ENCODE results near the gene ZNF101. TPM values are rescaled to one million over a fixed set of nuclear protein-coding genes. Genes with fewer than 3 reads are reported as not detected.
"Not testable (repeated sequence)": the region's sequence is repeated elsewhere in the genome, so short reads cannot be mapped to it uniquely, and the experiment has no call there.

The ZNF101 gene
- total RNA-seq, 1 donor from 2014 or later, result 9.3 TPM

DNA sequence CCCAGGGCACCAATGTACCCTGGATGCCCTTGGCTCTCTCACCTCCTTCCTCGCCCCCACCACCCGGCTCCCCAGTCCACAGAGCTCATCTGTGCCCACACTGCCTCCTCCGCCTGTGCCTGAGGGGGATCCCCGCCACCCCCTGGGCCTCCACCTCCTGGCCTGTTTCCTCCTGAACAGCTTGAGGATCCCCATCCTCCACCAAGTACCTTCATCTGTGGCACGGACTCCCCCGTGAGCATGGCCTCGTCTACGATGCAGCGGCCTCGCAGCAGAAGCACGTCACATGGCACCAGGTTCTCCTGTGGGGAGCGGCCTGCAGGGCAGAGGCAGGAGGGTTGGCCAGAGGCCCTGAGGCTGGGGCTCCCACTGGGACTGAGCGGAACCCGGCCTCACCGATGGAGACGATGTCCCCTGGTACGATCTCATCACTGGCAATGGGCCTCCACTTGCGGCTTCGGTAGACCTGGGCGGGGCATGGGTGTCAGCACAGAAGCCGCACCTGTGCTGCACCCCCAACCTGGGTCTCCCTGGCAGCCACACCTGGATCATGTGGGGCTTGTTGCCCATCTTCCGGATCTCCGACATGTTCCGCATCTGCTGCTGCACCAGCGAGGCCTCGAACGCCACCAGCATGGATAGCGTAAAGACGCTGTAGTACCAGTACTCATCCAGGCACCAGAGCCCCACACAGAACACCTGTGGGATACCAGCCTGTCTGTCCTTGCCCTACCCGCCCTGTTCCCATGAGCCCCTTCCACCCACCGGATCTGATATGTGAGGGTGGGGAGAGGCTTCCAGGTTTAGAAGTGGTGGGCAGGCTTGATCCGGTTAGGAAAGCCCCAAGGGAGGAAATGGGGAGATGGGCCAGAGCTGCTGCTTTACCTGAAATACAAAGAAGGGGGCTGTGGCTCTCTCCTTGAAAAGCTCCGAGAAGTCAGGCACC, 11.9 kb upstream of the ZNF101 start:
- intact Hi-C loops (cut with DNase I), result no loop called here
- no peak for ATAC-seq
- DNase-seq (ENCODE audit: low spot score), result no peak

DNA sequence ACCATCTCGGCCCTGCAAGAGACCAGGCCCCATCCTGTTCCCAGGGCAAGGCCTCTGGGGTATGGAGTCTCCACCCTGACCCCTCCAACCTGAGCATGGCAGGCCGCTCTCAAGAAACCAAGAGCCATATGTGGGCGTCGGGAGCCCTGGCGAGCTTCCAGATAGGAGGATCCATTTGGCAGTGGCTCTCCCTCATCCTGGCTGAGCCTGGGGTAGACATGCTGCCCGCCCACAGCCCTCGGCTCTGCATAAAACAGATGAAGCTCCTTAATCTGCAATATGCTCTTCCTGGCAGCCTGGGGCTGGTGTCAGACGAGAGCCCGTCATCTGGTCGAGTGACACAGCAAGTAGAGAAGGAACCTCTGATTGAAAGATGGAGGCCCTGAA, 11.2 kb upstream of the ZNF101 start:
- DNase-seq (ENCODE audit: low spot score) (no peak), ATAC-seq (no peak)
- intact Hi-C loops (cut with DNase I), result no loop called here

DNA sequence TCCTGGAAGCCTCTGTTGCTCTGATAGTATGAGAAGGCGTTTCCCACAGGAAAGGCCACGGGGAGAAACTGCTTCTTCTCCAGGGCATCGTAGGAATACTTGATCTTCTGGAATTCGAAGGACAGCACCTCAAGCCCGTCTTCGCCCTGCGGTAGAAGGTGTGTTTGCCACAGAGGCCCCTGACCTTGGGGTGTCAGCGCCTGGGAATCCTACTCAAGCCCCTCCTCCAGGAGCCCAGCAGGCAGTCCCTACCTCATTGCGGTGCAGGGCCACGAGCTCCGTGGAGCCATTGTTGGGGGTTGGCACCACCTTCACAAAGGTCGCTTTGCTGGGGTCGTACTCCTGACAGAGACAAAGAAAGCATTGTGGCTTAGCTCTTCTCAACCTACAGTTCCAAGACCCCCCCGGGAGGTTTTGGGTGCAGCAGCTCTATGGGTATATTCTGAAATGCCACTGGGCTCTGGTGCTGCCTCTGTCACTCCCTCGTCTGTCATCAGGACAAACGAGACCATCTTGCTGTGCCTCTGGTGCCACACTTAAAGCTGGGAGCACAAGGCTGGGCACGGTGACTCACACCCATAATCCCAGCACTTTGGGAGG, 8.9 kb upstream of the ZNF101 start:
- DNase-seq (ENCODE audit: low spot score) (no peak), ATAC-seq (no peak)
- intact Hi-C loops (cut with DNase I), result no loop called here

DNA sequence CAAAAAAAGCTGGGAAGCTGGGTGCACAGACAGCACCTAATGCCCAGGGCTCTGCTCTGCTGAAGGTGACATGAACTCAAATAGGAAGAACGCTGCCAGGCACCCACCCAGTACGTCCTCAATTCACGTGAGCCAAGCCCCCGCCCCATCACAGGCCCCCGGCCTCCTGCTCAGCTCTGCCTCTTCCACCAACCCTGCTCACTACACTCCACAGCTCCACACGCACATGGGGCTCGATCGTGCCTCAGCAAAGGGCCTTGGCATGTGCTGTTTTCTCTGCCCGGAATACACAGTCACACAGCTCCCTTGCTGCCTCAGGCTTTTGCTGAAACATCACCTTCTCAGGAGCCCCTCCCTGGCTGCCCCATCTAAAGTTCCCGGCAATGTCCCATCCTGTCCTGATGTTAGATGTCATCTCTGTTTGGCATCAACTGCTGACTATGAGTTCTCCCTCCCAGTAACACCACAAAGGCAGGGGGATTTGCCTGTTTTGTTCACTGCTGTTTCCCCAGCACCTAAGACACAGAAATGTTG, 7.4 kb upstream of the ZNF101 start:
- DNase-seq (ENCODE audit: low spot score), result no peak
- ATAC-seq, result no peak
- intact Hi-C loops (cut with DNase I), result no loop called here

DNA sequence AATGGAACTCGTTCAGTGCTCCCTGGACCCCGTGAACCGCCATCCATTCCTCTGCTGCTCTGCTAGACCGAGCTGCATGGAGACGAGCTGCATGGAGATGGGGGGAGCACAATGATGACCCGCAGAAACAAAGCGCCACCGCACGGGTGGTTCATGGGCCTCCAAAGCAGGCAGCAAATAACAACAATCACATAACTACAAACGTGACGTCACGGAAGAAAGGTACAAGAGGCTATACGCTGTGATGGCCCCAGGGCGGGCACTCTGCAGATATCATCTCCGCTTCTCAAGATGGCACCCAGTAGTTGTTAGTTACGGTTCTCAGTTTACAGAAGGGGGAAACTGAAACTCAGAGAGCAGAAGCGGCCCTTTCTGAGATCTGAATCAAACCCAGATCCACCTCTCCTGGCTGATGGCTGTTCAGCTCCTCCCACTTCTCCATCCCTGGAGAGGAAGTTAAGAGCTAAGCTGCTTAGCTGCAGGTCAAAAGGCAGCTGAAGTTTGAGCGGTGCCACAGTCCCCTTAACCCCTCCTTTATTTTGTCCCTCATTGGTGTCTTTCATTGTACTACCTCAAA, 6.9 kb upstream of the ZNF101 start:
- DNase-seq (ENCODE audit: low spot score) (no peak), ATAC-seq (no peak)
- intact Hi-C loops (cut with DNase I), result no loop called here

DNA sequence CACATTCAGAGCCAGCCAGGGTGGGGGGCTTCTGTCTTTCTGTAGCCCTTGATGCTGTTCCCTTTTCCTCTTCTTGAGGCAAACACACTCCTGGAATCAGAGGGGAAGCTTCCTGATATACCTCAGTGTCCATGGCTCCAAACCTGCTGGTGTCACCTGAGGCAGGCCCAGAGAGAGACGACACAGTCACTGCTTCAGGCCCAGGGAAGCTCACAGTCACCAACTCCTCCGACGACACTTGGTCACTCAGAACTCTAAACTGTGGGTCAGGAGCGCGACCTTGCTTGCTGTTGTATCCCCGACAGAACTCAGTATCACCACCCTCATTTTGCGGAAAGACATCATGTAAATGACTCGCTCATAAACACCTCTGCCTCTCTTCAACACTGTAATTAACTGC, 6.3 kb upstream of the ZNF101 start:
- ATAC-seq (no peak), DNase-seq (ENCODE audit: low spot score) (no peak)
- intact Hi-C loops (cut with DNase I), result no loop called here

DNA sequence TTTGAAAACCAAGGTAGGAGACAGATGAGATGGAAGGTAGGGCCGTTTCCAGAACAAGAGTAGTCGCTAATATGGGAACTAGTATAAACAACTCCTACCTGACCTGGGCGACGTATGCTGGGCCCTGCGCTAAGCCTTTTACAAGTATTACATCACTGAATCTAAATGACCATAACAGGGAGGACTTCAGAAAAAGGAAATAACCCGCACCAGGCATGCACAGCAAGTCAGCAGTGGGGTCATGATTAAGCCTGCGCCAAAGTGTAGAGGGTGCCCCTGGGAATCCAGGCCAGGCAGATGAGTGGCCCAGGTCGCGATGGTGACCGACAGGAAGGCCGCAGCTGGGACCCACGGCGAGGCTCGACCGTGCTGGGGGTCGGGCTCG, 5.8 kb upstream of the ZNF101 start:
- DNase-seq (ENCODE audit: low spot score) (no peak), ATAC-seq (no peak)
- intact Hi-C loops (cut with DNase I), result no loop called here

DNA sequence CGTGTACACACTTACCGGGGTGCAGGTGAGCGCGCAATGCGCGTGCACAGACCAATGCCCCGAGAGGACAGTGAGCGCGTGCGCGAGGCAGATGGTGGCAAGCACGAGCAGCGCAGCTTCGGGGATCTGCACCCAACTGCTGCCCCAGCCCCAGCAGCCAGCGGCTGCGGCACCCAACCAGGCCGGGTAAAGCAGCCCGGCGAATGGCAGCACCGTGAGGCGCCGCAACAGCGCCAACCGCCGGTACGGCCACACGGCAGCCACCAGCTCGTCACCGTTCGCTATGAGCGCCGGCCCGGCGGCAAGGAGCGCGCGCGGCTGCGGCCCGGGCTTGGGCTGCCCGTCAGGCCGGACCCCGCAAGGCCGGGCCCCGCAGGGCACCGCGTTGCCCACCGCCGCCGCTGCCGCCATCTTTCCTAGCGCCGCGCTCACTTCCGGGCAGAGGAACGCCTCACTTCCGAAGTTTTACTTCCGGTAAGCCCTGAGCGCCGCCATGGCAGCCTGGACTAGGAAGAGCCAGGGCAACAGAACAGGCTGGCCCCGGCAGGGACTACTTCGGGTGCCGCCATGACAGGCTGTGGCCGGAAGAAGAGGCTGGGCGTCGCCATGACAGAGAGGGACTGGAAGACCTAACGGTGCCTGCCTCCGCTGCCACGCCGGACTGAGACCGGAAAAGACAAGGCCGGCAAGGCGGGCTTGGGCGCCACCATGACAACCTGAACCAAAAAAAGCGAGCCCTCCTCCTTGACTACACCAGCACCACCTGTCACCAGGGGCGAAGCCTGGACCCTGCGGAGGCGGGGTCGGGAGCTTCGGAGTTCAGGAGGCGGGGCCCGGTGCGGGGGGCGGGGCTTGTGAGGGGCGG, 5.2 kb upstream of the ZNF101 start, which contains the start of gene ATP13A1:
ATP13A1 (minus strand) TSS at position 421 of the 865 bp plus-strand sequence; CDS start at position 411, 10 bp downstream.
- intact Hi-C loops (cut with DNase I), result no loop called here
- peak; percentile 96 for DNase-seq (ENCODE audit: low spot score)

DNA sequence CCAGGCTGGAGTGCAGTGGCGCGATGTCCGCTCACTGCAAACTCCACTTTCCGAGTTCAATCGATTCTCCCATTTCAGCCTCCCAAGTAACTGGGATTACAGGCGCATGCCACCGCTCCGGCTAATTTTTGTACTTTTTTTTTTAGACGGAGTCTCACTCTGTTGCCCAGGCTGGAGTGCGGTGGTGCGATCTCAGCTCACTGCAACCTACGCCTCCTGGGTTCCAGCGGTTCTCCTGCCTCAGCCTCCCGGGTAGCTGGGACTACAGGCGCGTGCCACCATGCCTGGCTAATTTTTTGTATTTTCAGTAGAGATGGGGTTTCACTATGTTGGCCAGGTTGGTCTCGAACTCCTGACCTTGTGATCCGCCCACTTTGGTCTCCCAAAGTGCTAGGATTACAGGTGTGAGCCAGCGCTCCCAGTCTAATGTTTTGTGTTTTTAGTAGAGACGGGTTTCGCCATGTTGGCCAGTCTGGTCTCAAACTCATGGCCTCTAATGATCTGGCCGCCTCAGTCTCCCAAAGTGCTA, 3.2 kb upstream of the ZNF101 start:
- ATAC-seq; DNase-seq (ENCODE audit: low spot score); intact Hi-C loops (cut with DNase I): not testable (repeated sequence)

More for the DNA sequence above, 5.2 kb upstream of the ZNF101 start, which contains the start of gene ATP13A1:
- peak; percentile 98 for ATAC-seq

DNA sequence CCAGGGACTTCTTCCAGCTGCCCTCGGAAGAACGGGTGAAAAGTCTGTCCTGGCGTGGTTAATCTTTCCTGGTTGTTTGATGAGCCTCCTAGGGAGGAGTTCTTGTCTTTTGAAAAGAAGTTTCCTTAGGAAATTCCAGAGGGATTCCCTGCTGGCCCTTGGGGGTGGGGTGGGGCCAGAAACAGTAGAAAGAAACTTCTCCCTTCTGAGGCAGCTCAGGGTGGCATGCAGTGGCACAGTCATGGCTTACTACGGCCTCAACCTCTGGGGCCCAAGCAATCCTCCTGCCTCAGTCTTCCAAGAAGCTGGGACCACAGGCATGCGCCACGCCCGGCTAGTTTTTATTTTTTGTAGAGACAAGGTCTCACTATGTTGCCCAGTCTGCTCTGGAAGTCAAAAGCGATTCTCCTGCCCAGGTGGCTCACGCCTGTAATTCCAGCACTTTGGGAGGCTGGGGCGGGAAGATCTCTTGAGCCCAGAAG, 1.5 kb downstream of the ZNF101 start:
- no peak for DNase-seq (ENCODE audit: low spot score)
- intact Hi-C loops (cut with DNase I), result no loop called here
- no peak for ATAC-seq

DNA sequence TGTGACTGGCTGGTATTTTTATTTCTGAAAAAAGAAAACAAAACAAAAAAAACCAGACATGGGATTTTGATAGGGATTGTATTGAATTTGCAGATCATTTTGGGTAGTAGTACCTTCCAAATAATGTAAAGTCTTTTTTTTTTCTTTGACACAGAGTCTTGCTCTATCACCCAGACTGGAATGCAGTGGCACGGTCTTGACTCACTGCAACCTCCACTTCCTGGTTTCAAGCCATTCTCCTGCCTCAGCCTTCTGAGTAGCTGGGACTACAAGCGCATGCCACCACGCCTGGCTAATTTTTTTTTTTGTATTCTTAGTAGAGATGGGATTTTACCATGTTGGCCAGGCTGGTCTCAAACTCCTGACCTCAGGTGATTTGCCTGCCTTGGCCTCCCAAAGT, 4.2 kb downstream of the ZNF101 start:
- intact Hi-C loops (cut with DNase I), result no loop called here
- ATAC-seq (no peak), DNase-seq (ENCODE audit: low spot score) (no peak)

DNA sequence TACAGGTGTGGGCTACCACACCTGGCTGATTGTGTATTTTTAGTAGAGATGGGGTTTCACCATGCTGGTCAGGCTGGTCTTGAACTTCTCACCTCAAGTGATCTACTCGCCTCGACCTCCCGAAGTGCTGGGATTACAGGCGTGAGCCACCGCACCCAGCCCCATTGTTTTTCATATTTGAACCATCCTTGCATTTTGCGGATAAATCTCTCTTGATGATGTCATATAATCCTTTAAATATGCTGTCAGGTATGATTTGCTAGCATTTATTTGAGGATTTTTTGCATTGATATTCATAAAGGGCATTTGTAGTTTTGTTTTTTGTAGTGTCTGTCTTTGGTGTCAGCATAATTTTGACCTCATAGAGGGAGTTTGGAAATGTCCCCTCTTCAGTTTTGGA, 5.7 kb downstream of the ZNF101 start:
- intact Hi-C loops (cut with DNase I), result no loop called here
- ATAC-seq (no peak), DNase-seq (ENCODE audit: low spot score) (no peak)

DNA sequence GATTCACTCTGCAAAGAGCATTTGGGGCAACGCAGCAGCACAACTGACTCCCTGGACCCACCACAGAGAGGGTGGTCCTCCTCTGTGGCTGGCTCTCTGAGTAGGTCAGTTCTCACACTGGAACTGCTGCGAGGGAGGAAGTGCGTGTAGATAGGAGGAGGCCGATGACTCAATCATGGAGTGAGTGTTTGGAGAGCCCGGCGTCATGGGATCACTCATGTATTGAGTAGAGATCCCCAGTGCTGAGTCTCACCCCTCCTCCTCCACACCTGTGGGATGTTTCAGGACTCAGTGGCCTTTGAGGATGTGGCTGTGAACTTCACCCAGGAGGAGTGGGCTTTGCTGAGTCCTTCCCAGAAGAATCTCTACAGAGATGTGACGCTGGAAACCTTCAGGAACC, 8.9 kb downstream of the ZNF101 start:
- ATAC-seq, result no peak
- intact Hi-C loops (cut with DNase I), result no loop called here
- DNase-seq (ENCODE audit: low spot score), result no peak

DNA sequence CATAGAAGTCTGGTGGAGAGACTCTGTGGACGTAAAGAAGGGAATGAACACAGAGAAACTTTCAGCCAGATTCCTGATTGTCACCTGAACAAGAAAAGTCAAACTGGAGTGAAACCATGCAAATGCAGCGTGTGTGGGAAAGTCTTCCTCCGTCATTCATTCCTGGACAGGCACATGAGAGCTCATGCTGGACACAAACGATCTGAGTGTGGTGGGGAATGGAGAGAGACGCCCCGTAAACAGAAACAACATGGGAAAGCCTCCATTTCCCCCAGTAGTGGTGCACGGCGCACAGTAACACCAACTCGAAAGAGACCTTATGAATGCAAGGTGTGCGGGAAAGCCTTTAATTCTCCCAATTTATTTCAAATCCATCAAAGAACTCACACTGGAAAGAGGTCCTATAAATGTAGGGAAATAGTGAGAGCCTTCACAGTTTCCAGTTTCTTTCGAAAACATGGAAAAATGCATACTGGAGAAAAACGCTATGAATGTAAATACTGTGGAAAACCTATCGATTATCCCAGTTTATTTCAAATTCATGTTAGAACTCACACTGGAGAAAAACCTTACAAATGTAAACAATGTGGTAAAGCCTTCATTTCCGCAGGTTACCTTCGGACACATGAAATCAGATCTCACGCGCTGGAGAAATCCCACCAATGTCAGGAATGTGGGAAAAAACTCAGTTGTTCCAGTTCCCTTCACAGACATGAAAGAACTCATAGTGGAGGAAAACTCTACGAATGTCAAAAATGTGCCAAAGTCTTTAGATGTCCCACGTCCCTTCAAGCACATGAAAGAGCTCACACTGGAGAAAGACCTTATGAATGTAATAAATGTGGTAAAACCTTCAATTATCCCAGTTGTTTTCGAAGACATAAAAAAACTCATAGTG, 10.8 kb downstream of the ZNF101 start:
- intact Hi-C loops (cut with DNase I), result no loop called here
- DNase-seq (ENCODE audit: low spot score) (no peak), ATAC-seq (no peak)

DNA sequence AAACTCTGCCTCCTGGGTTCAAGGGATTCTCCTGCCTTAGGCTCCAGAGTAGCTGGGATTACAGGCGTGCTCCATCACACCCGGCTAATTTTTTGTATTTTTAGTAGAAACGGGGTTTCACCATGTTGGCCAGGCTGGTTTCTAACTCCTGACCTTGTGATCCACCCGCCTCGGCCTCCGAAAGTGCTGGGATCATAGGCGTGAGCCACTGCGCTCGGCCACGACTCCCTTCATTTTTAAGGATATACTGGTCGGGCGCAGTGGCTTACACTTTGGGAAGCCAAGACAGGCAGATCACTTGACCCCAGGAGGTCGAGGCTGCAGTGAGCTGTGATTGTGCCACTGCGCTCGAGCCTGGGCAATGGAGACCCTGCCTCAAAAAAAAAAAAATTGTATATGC, 17.5 kb downstream of the ZNF101 start:
- DNase-seq (ENCODE audit: low spot score); intact Hi-C loops (cut with DNase I); ATAC-seq: not testable (repeated sequence)

DNA sequence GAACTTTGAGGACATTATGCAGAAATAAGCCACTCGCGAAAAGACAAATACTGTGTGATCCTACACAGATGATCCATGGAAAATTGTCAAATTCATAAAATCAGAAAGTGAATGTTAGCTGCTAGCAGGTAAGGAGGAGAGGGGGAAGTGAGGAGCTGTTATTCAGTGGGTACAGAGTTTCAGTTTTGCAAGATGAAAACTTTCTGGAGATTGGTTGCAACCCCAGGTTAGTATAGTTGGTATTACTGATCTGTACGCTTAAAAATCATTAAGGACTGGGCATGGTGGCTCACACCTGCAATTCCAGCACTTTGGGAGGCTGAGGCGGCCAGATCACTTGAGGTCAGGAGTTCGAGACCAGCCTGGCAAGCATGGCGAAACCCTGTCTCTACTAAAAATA, 17.9 kb downstream of the ZNF101 start:
- ATAC-seq, result no peak
- intact Hi-C loops (cut with DNase I), result no loop called here
- DNase-seq (ENCODE audit: low spot score), result no peak

DNA sequence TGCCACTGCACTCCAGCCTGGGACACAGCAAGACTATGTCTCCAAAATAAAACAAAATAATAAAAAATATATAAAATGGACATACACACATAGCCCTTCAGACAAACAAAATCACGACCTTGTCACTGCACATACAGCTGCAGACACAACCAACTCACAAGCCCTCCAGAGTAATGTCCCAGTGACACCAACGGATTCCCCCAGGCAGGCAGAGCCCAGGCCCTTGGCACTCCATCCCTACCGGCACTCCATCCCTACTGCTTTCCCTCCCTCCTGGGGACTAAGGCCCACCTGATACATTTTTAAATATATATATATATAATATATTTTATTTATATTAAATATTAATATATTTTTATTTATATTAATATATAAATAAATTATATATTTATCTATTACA, 18.5 kb downstream of the ZNF101 start:
- intact Hi-C loops (cut with DNase I), result no loop called here
- ATAC-seq, result no peak

DNA sequence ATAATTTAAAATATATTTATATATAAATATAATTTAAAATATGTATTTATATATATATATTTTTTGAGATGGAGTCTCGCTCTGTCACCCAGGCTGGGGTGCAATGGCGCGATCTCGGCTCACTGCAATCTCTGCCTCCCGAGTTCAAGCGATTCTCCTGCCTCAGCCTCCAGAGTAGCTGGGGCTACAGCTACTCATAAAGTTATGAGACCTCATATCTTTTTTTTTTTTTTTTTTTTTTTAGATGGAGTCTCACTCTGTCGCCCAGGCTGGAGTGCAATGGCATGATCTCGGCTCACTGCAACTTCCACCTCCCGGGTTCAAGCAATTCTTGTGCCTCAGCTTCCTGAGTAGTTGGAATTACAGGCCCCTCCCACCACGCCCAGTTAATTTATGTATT, 20.4 kb downstream of the ZNF101 start:
- intact Hi-C loops (cut with DNase I); DNase-seq (ENCODE audit: low spot score); ATAC-seq: not testable (repeated sequence)

More for the DNA sequence above, 18.5 kb downstream of the ZNF101 start:
- DNase-seq (ENCODE audit: low spot score), result no peak

Data from sciatic nerve (tissue), 2 donors.